ENCODE results near the gene KCNJ12.
"Not testable (repeated sequence)": the region's sequence is repeated elsewhere in the genome, so short reads cannot be mapped to it uniquely, and the experiment has no call there.

Gene KCNJ12

DNA sequence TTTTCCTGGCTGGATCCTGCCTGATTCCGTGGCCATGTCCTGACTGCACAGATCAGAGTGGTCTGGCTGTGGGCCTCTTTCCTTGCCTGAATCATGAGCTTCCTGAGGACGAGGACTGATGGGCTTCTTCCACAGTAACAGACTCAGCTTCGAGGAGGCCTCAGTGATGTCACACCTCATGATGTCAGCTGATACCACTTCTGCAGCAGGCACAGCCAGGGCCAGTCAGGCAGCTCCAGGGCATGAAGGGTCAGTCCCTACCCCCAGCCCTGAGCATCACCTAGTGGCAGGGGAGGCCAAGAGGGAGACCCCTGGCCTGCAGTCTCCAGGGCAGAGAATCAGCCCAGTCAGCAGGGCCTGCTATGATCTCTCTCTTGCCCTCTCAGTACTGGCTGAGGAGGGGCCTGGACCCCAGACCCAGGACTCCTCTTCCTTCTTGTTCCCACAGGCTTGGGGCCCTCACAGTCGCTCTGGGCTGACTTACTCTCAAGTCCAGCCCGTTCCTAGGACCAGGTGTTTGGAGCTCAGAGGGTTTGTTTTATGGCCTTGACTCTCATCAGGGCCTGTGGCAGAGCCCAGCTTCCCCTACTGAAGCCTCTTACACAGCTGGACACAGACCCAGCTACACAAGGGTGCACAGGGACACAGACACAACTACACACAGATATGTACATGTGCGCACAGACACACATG, 26.7 kb upstream of the KCNJ12 start:
- DNase-seq (ENCODE audit: low spot score) = not testable (repeated sequence)

DNA sequence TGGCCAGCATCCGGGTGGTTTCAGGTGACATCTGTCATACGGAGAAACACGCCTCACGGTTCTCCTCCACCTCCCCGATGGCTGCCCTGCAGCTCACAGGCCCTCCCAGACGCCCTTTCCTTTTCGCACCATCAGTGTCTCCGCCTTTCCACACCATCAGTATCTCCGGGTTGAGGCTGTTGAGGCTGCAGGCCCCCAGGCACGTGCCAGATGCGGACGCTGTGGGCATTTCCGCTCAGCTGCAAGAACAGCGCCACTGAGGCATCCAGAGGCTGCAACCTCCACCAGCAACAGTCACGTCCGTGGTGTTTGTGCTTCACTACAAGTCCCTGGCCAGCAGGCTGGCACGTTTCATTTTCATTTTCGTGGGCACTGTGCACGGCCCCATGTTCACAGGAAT, 25.7 kb upstream of the KCNJ12 start:
- not testable (repeated sequence) for DNase-seq (ENCODE audit: low spot score)

DNA sequence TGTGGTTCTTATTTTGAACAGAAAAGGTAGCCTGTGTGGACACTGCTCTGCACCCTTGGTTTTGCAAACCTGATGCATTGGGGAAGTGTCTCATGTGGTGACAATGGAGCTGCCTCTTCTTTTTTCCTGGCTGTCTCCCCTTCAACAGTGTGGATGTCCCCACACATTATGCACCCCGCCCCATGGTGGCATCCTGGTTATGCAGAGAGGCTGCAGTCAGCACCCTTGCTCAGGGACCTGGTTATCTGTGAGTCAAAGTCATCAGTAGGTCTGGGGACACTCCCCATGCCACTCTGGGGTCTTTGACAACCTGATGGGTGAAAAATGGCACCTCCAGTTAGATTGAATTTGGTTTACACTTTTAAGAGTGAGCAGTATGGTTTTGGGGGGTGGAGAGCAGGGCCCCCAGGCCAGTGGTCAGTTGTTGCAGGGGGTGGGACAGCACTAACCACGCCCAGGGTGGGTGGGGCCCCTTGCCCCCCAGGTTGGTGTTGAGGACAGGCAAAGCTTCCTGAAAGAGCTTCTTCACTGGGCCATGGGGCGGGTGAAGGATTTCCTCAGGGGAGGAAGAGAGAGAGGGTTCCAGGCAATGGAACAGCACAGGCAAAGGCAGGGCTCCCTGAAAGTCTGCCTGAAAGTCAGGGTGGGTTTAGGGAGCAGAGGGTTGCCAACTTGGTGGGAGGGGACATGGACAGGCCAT, 24.6 kb upstream of the KCNJ12 start:
- no peak for DNase-seq (ENCODE audit: low spot score)

DNA sequence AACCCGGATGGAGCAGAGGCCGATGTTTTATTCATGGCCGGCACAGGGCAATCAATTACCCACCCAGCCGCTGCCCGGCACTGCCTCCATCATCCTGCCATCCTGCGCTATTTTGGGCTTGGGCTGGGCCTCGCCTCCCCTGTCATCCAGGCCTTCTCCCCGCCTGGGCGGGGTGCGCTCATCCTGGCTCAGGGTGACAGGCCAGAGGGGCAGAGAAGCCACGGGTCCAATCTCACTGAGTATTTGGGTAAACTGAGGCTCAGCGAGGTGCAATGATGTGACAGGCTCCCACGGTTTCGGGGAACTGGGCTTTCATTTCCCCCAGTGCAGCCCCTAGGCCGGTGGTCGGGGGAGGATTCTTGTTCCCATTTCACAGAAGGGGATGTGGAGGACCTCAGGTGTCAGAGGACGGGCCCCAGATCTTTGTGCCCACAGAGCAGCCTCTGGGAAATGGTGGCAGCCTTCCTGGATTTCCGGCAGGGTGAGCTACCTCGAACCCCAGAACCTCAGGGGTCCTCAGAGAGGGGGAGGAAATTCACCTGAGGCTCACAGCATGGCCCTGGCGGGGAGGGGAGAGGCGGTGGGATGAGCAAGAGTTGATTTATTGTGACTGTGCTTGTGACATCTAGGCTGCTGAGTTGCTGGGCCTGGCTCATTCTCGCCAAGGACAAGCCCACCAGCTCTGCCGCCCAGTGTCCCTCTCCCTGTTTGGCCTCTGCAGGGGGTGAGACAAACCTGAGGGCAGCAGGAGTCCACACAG, 23.8 kb upstream of the KCNJ12 start:
- no peak for DNase-seq (ENCODE audit: low spot score)

- no peak for DNase-seq (ENCODE audit: low spot score)
These were observed 23.2 kb upstream of the KCNJ12 start for GRCh38 chr17:21352981-21353265.

DNA sequence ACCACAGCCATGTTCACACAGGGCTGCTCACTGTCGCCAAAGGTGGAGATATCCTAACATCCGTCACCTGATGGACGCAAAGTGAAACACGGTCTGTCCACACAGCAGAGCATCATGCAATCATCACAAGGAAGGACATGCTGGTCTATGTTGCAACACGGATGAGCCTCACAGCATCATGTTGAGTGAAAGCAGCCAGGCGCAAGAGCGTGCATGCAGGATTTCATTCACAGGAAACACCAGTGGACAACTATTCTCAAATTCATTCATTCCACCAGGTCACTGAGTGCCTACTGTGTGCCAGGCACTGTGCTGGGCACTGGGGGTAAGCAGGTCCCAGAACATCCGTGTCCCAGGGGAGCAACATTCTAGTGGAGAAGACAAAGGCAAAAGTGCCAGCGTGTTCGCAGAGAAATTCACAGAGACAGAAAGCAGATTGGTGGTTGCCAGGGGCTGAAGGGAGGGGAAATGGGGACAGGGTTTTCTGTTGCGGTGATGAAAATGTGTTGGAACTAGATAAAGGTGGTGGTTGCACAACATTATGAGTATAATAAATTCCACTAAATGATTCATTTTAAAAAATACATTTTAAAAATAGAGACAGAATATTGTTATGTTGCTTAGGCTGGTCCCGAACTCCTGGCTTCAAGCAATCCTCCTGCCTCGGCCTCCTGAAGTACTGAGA, 22.7 kb upstream of the KCNJ12 start:
- no peak for DNase-seq (ENCODE audit: low spot score)

DNA sequence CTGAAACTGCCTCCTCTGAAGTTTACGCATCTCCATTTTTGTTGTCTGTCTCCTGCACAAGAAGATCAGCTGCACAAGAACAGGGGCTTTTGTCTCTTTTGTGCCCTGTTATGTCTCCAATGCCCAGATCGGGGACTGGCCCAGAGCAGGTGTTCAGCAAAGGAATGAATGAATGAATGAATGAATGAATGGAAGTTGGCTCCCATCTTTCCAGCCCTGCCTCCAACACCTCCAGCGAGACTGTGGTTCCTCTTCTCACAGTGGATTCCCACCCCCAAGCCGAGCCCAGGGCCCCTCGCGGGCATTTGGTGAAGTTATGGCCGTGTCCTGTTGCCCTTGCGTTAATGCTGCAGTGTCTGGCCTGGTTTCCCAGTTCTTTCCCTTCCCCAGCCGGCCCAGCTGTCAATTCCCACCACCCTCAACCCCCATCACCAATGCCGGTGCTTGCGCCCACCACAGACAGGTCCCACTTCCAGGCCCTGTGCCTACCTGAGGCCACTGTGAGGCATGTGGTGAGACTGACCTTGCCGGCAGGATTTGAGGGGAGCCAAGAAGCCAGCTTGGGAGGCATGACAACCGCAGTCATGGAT, 21.3 kb upstream of the KCNJ12 start:
- no peak for DNase-seq (ENCODE audit: low spot score)

DNA sequence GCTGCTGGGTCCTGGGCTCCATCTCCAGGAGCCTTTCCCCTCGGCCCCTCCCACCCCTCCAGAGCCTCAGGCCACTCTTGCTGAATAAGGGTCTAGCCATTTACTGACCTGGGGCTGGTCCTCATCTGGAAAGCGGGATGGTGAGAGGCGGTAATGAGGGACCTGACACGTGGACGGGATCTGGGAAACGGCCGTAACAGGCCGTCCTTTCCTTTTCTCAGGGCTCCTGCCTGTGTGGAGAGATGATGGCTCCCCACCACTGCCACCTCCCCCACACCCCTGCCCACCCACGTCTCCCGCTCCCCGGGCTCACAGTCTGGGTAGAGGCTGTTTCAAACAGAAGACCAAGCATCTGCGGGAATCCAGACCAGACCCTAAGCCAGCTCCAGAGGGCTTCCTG, 20.6 kb upstream of the KCNJ12 start:
- DNase-seq (ENCODE audit: low spot score) = no peak

GRCh38 chr17:21356537-21357127, 19.5 kb upstream of the KCNJ12 start:
- DNase-seq (ENCODE audit: low spot score) = no peak

DNA sequence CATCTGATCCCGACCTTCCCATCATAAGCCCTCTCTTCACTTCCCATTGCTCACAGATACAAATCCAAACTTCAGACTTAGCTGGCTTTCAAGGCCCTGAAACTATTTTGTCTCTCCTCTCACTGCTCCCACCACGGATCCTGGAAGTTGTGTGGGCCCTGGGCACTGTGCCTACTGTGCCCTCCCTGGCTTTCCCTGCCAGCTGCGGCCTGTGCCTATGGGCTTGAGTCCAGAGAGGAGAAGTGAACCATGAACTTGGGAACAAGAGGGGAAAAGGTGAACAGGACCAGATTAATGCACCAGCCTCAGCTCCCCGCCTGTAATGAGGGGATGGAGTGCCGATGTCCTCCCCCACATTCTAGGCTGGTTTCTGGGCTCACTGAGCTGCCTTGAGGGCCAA, 18.9 kb upstream of the KCNJ12 start:
- no peak for DNase-seq (ENCODE audit: low spot score)

DNA sequence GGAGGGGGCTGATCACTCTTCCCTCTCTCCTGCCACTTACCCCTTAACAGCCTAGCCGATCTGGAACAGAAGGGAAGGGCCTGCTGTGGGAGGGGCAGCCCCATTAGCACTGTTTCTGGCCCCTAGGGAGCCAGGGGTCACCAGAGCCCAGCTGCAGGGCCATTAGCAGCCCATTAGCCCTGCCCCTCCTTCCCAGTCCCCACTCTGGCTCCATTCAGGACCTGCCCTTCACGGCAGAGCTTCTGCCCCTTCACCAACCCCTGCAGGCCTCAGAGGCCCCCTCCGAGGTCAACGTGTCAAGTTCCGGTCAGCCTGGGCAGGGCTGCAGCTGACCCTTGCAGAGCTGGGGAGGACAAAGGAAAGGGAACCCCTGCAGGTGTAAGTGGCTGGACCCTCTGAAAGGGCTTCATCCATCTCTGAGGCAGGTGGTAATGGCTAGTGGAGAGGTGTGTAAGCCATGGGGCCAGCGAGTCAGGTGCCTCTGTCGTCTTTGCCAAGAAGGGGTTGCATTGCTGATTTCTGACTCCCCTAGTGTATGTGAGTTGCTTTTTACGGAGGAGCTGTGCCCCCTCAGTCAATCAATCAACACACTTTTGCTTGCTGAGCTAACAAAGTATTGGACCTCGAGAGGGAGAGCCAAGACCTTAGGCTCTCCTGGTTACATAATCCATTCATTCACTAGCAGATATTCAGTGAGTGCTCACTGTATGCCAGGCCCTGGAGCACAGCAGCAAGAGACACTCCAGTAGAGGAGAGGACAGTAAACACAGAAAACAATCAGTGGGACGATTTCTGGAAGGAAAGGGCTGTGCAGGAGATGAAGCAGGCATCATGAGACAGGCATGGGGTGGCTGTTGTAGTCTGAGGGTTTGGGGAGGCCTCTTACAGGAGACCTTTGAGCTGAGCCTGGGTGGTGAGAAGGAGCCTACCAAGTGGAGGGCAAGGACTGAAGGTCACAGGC, 18.2 kb upstream of the KCNJ12 start:
- no peak for DNase-seq (ENCODE audit: low spot score)

- no peak for DNase-seq (ENCODE audit: low spot score)
These were observed 17.3 kb upstream of the KCNJ12 start for GRCh38 chr17:21358682-21359482.

DNA sequence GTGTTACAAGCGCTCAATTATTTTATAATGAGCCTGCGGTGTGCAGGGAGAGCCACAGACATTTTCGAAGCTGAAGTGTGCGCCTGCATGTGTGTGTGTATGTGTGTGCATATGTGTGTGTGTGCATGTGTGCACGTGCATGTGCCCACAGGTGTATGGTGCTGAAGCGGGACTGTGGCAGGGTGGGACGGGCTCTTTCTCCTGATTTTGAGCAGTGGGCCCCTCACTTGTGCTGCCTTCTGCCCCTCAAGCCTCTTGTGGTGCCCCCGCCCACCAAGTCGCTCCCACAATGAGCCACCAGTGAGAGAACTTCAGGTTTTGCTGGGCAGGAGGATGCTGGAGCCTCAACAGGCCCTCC, 16.7 kb upstream of the KCNJ12 start:
- no peak for DNase-seq (ENCODE audit: low spot score)

GRCh38 chr17:21360048-21360447, 16.1 kb upstream of the KCNJ12 start:
- no peak for DNase-seq (ENCODE audit: low spot score)

DNA sequence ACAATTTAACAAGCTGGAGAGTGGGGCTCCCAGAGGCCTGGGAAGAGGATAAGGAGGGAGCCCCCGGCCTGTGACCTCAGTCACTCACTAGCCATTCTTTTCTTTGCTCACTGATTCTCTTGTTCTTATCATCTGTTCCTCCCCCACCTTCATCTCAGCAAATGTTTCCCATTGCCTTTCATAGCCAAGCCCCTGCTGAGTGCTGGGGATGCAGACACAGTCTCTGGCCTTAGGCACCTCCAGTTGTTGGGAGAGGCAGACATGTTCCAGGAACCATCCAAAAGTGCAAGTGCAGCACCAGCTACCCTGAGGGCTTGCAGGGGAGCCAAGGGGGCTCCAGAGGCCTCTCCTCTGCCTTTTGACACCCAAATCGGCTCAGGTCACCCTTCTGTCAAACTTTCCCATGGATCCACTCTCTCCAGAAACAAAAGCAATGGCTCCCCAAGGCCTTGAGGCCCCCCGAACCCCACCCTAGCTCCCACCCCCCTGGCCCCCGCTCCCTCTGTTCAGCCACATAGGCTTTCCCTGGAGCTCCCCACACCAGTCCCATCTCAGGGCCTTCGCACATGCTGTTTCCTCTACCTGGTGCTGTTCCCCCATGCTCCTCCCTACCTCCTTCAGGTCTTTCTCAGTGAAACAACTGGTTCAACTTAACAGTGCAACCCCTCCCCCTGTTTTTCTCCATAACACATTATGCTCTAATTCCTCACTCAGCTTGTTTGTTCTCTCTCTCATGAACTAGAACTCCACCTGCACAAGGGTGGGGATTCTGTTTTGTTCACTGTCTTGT, 14.9 kb upstream of the KCNJ12 start:
- DNase-seq (ENCODE audit: low spot score) = no peak

DNA sequence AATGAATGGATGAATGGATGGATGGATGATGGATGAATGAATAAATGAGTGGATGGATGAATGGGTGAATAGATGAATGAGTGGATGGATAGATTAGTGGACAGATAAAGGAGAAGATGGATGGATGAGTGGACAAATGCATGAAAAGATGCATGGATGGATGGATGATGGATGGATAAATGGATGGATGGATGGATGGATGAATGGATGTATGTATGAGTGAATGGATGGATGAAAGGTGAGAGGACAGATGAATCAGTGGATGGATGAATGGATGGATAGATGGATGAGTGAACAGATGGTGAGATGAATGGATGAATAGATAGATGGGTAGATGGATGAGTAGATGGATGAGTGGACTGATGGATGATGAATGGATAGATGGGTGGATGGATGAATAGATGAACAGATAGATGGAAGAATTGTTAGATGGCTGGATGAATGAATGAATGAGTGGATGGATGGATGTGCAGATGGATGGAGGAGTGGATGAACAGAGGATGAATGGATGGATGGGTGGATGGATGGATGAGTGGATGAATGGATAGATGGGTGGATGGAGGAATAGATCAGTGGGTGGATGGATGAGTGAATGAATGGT, 13.7 kb upstream of the KCNJ12 start:
- DNase-seq (ENCODE audit: low spot score) = no peak

- DNase-seq (ENCODE audit: low spot score) = no peak
These were observed 12.1 kb upstream of the KCNJ12 start for GRCh38 chr17:21363776-21364642.

GRCh38 chr17:21365016-21365415, 11.1 kb upstream of the KCNJ12 start:
- no peak for DNase-seq (ENCODE audit: low spot score)
